ENCODE results near the gene ST7. TPM values are rescaled to one million over a fixed set of nuclear protein-coding genes. Genes with fewer than 3 reads are reported as not detected.

Gene ST7
- total RNA-seq, 2 experiments from 2014 or later, result 4.6 to 5.6 TPM

- Mint-ChIP-seq H3K4me1 (peaks cover 14% of the 10 kb centered on the region), H3K9me3 (no peaks in the 10 kb centered on the region), H3K36me3 (peaks cover 3% of the 10 kb centered on the region), H3K27me3 (no peaks in the 10 kb centered on the region), H3K27ac (no peak overlapping the region), H3K4me3 (no peak overlapping the region)
- ATAC-seq (ENCODE audit: low read depth) (no peak), DNase-seq (no peak)
- POLR2A ChIA-PET, result no interaction called here
Observed at GRCh38 chr7:117139397-117139984, 186.2 kb downstream of the ST7 start.

GRCh38 chr7:117140921-117141320, 187.6 kb downstream of the ST7 start:
- POLR2A ChIA-PET, result no interaction called here
- H3K4me3 Mint-ChIP-seq, result no peak overlapping the region
- H3K4me1 Mint-ChIP-seq, result peaks cover 9% of the 10 kb centered on the region
- no peak overlapping the region for H3K27ac Mint-ChIP-seq
- peaks cover 3% of the 10 kb centered on the region for H3K36me3 Mint-ChIP-seq
- DNase-seq, result no peak
- ATAC-seq (ENCODE audit: low read depth), result no peak
- no peaks in the 10 kb centered on the region for H3K9me3 Mint-ChIP-seq
- H3K27me3 Mint-ChIP-seq, result no peaks in the 10 kb centered on the region

GRCh38 chr7:117143066-117143465, 189.8 kb downstream of the ST7 start:
- no peaks in the 10 kb centered on the region for H3K9me3 Mint-ChIP-seq
- no peaks in the 10 kb centered on the region for H3K27me3 Mint-ChIP-seq
- POLR2A ChIA-PET, result no interaction called here
- H3K4me1 Mint-ChIP-seq, result peaks cover 9% of the 10 kb centered on the region
- DNase-seq, result no peak
- no peak overlapping the region for H3K4me3 Mint-ChIP-seq
- no peak for ATAC-seq (ENCODE audit: low read depth)
- H3K36me3 Mint-ChIP-seq, result peaks cover 3% of the 10 kb centered on the region
- H3K27ac Mint-ChIP-seq, result no peak overlapping the region

DNA sequence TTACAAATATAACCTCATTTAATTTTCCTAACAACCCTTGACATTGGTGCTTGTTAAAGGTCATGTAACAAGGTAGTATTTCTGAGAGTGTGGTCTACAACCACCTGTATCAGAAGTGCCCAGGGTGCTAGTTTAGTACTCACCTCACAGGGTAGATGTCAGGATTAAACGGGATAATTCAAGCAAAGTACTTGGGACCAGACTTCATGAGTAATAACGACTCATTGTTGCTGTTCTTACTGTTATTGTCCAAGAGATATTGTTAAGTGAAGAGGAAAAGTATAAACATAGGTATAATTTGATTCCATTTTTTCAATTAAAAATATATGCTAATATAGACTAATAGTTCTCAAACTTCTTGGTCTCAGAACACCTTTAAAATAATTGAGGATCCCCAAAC, 190.3 kb downstream of the ST7 start:
- ATAC-seq (ENCODE audit: low read depth), result no peak
- POLR2A ChIA-PET, result no interaction called here
- no peak overlapping the region for H3K27ac Mint-ChIP-seq
- no peaks in the 10 kb centered on the region for H3K9me3 Mint-ChIP-seq
- DNase-seq, result no peak
- peaks cover 9% of the 10 kb centered on the region for H3K4me1 Mint-ChIP-seq
- H3K27me3 Mint-ChIP-seq, result no peaks in the 10 kb centered on the region
- no peak overlapping the region for H3K4me3 Mint-ChIP-seq
- peaks cover 3% of the 10 kb centered on the region for H3K36me3 Mint-ChIP-seq

- Mint-ChIP-seq H3K27me3 (no peaks in the 10 kb centered on the region), H3K4me3 (no peak overlapping the region), H3K36me3 (peaks cover 3% of the 10 kb centered on the region), H3K4me1 (peaks cover 9% of the 10 kb centered on the region), H3K27ac (no peak overlapping the region), H3K9me3 (no peaks in the 10 kb centered on the region)
- DNase-seq, result no peak
- POLR2A ChIA-PET, result no interaction called here
- ATAC-seq (ENCODE audit: low read depth), result no peak
Observed at GRCh38 chr7:117145333-117145732, 192.0 kb downstream of the ST7 start.

- DNase-seq (no peak), ATAC-seq (ENCODE audit: low read depth) (no peak)
- POLR2A ChIA-PET, result no interaction called here
- no peaks in the 10 kb centered on the region for H3K9me3 Mint-ChIP-seq
- H3K4me1 Mint-ChIP-seq, result peaks cover 9% of the 10 kb centered on the region
- no peaks in the 10 kb centered on the region for H3K27me3 Mint-ChIP-seq
- H3K36me3 Mint-ChIP-seq, result peaks cover 3% of the 10 kb centered on the region
- H3K27ac Mint-ChIP-seq, result no peak overlapping the region
- no peak overlapping the region for H3K4me3 Mint-ChIP-seq
Observed at GRCh38 chr7:117146059-117146458, 192.8 kb downstream of the ST7 start.

- H3K4me3 Mint-ChIP-seq, result no peak overlapping the region
- H3K4me1 Mint-ChIP-seq, result peaks cover 9% of the 10 kb centered on the region
- no peak for DNase-seq
- no peaks in the 10 kb centered on the region for H3K27me3 Mint-ChIP-seq
- ATAC-seq (ENCODE audit: low read depth), result no peak
- no peaks in the 10 kb centered on the region for H3K9me3 Mint-ChIP-seq
- H3K27ac Mint-ChIP-seq, result no peak overlapping the region
- POLR2A ChIA-PET, result no interaction called here
- peaks cover 3% of the 10 kb centered on the region for H3K36me3 Mint-ChIP-seq
Observed at GRCh38 chr7:117146511-117146910, 193.2 kb downstream of the ST7 start.

DNA sequence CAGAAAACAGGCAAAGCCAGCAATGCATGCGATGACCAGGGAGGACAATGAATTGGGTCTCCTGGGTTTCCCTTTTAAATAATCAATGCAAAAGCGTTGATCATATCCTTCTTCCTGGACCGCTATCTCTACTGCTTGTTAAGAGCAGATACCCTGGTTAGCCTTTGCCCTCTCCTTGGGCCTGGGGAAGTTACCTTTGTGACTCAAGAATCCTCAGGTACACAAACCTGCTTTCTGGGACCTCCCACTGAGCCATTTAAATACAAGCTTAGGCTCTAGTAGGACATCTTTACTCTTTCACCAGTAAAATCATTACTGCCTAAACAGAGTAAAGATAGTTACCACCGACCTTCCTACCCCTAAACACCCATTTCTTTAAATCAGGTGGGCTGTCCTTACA, 195.7 kb downstream of the ST7 start:
- DNase-seq (no peak), ATAC-seq (ENCODE audit: low read depth) (no peak)
- Mint-ChIP-seq H3K27me3 (no peaks in the 10 kb centered on the region), H3K36me3 (no peaks in the 10 kb centered on the region), H3K4me1 (peaks cover 2% of the 10 kb centered on the region), H3K27ac (no peak overlapping the region), H3K9me3 (no peaks in the 10 kb centered on the region), H3K4me3 (no peak overlapping the region)
- POLR2A ChIA-PET, result no interaction called here

- ATAC-seq (ENCODE audit: low read depth) (no peak), DNase-seq (no peak)
- no peaks in the 10 kb centered on the region for H3K9me3 Mint-ChIP-seq
- POLR2A ChIA-PET, result no interaction called here
- H3K27me3 Mint-ChIP-seq, result no peaks in the 10 kb centered on the region
- H3K36me3 Mint-ChIP-seq, result no peaks in the 10 kb centered on the region
- H3K4me3 Mint-ChIP-seq, result no peak overlapping the region
- H3K27ac Mint-ChIP-seq, result no peak overlapping the region
- peaks cover 2% of the 10 kb centered on the region for H3K4me1 Mint-ChIP-seq
Observed at GRCh38 chr7:117149692-117150091, 196.4 kb downstream of the ST7 start.

- ATAC-seq (ENCODE audit: low read depth) (no peak), DNase-seq (no peak)
- Mint-ChIP-seq H3K4me1 (no peaks in the 10 kb centered on the region), H3K27ac (no peak overlapping the region), H3K9me3 (no peaks in the 10 kb centered on the region), H3K36me3 (no peaks in the 10 kb centered on the region), H3K4me3 (no peak overlapping the region), H3K27me3 (no peaks in the 10 kb centered on the region)
- POLR2A ChIA-PET, result no interaction called here
Observed at GRCh38 chr7:117152213-117153007, 199.1 kb downstream of the ST7 start.

GRCh38 chr7:117153016-117153545, 199.8 kb downstream of the ST7 start:
- H3K4me1 Mint-ChIP-seq, result no peaks in the 10 kb centered on the region
- no peaks in the 10 kb centered on the region for H3K36me3 Mint-ChIP-seq
- no peaks in the 10 kb centered on the region for H3K9me3 Mint-ChIP-seq
- POLR2A ChIA-PET, result no interaction called here
- no peaks in the 10 kb centered on the region for H3K27me3 Mint-ChIP-seq
- DNase-seq (no peak), ATAC-seq (ENCODE audit: low read depth) (no peak)
- no peak overlapping the region for H3K4me3 Mint-ChIP-seq
- H3K27ac Mint-ChIP-seq, result no peak overlapping the region

- H3K27me3 Mint-ChIP-seq, result no peaks in the 10 kb centered on the region
- no peaks in the 10 kb centered on the region for H3K4me1 Mint-ChIP-seq
- H3K4me3 Mint-ChIP-seq, result no peak overlapping the region
- no peaks in the 10 kb centered on the region for H3K36me3 Mint-ChIP-seq
- no peak overlapping the region for H3K27ac Mint-ChIP-seq
- DNase-seq, result no peak
- POLR2A ChIA-PET, result no interaction called here
- no peaks in the 10 kb centered on the region for H3K9me3 Mint-ChIP-seq
- no peak for ATAC-seq (ENCODE audit: low read depth)
Observed at GRCh38 chr7:117154721-117155120, 201.4 kb downstream of the ST7 start.

DNA sequence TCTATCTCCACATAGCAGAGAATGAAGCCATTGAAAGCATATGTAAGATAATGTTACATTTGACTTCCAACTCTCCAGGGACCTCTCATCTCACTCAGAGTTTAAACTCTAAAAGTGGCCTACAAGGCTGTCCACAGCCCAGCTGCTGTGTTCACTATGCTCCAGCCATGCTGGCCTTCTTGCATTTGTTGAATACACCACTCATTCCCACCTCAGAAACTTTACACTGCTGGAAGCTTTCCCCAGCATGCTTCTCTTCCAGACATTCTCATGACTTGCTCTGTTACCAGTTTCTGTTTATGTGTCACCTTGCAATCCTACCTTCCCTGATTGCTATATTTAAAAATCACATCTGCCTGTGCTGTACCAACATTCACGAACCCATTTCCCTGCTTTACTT, 202.4 kb downstream of the ST7 start:
- POLR2A ChIA-PET, result no interaction called here
- ATAC-seq (ENCODE audit: low read depth) (no peak), DNase-seq (no peak)
- Mint-ChIP-seq H3K4me3 (no peak overlapping the region), H3K36me3 (no peaks in the 10 kb centered on the region), H3K9me3 (no peaks in the 10 kb centered on the region), H3K27me3 (no peaks in the 10 kb centered on the region), H3K4me1 (no peaks in the 10 kb centered on the region), H3K27ac (no peak overlapping the region)
